Psoas muscle (tissue), 8 donors: ENCODE results near the gene CUX1. TPM values are rescaled to one million over a fixed set of nuclear protein-coding genes. Genes with fewer than 3 reads are reported as not detected.

Experiments used
- ATAC-seq, 4 donors: fragments of 200-7000 bp; cut with Tn5 transposase; one replicate each; pipeline ENCODE4 v1.9.1; 2020; ENCODE audit warnings: moderate library complexity in 3 of 4, mild to moderate bottlenecking in 2 of 4
- DNase-seq, 2 donors: peaks; one replicate each; pipeline ENCODE4 v3.0.0-alpha.2; 2020
- H3K27ac ChIP-seq: fragments of 200-600 bp; one replicate; pipeline ENCODE4 v1.8.0; 2022
- H3K27me3 ChIP-seq, 3 donors: fragments of 200-600 bp in 1 of 3; one replicate each; pipeline versions ENCODE4 v1.6.1 to v1.8.0; 2013 to 2022; ENCODE audit warnings: low read length in 2 of 3, mild to moderate bottlenecking in 2 of 3, moderate library complexity in 1 of 3; ENCODE audit not compliant: insufficient read depth in 3 of 3
- H3K36me3 ChIP-seq, 2 donors: fragments of 200-600 bp in 1 of 2; one replicate each; pipeline versions ENCODE4 v1.6.1 to v1.8.0; 2013 to 2022; ENCODE audit warnings: low read depth in 1 of 2, mild to moderate bottlenecking in 1 of 2, moderate library complexity in 1 of 2; ENCODE audit not compliant: insufficient read depth in 1 of 2
- H3K4me1 ChIP-seq: fragments of 200-600 bp; one replicate; pipeline ENCODE4 v1.8.0; 2022
- H3K4me3 ChIP-seq: fragments of 200-600 bp; one replicate; pipeline ENCODE4 v1.8.0; 2022; ENCODE audit warnings: mild to moderate bottlenecking
- H3K9me3 ChIP-seq: fragments of 200-600 bp; one replicate; pipeline ENCODE4 v1.8.0; 2022
- WGBS, 3 donors: extraction: QIAGEN DNeasy Blood & Tissue Kit; methylation state at CpG; one replicate each; pipeline versions ENCODE4 v1.1.6 to v1.1.7; 2013; 5-methylcytosine and 5-hydroxymethylcytosine counted together
- intact Hi-C, 2 donors: fragments of 100-400 bp; cut with DNase I; formaldehyde crosslinking; loops; one replicate each; pipeline versions ENCODE4 v1.11.0 to v1.14.2; 2022
- polyA plus RNA-seq, 3 donors: library from polyadenylated mRNA; stranded (reverse); fragments of 200-250 nt; gene quantifications; one replicate each; pipeline ENCODE4 v1.2.3, GENCODE V29; 2013
- total RNA-seq, 4 donors: library from RNA; stranded (reverse); fragmentation: NEBNext Ultra II Directional in 2 of 4; extraction: Animal tissue kit (Norgen Biotek cat#: 25700) in 2 of 4; gene quantifications; one replicate each; pipeline versions ENCODE4 v1.2.1 to v1.2.4, GENCODE V29; 2021 to 2023
- TF ChIP-seq, protein P1 (sequence below): fragments of 200-600 bp; IDR thresholded peaks from one replicate; pipeline ENCODE4 v1.8.0; 2022; ENCODE audit warnings: antibody characterized with exemption
- donor health status: healthy with polysubstance abuse.
- donor health status: DM: no; HTN: no; CAD: no; lungs with moderate emphysema.
- donor health status: Bipolar disorder and iron deficiency.
- donor health status: healthy.
- donor health status: DM: yes; HTN: yes; CAD: no.
- donor health status: DM: no; HTN: no; CAD: no.
- donor health status: DM: no; HTN: no; CAD: no.
- donor health status: DM: yes; HTN: yes; CAD: no.

Gene CUX1
- total and polyA plus RNA-seq, 7 donors: 12.5 to 95.6 (median 72.4) TPM

DNA sequence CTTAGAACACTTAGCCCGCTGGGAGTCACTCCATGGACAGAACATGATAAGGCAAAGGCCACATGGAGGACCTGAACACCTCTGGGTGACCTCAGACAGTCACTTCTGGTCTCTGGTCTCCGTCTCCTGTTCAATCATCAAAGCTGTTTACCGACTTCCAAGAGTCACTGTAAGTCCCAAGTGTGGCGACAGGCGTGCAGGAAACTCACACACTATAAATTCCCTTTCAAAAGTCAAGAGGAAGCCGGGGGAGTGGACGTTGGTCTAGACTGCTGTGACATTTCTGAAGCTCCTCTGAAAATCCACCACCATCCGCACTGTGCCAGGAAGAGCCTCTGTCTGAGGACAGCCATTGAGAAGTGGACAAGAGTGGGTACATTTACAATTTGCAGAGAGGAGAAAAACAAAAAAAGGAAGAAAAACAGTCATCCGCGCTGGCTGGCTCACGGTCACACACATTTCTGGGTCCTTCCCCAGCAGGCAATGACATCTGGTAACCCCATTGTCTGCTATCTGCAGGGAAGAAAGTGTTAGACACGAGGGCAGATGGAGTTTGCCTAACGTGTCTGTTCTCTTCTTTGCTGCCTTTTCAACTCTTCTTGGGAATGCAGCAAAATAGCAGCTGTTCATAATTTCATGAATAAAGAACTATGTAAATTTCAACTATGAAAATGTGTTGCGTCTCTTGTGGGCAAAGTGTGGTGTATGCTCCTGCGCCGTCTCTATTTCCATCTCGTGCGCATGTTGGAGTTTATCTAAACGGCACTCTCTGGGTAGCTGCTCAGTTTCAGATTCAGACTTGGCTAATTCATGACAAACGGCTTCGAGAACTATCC is 32.9 kb upstream of the CUX1 start:
- peaks cover 7% of the 10 kb centered on the region for H3K4me1 ChIP-seq
- no peak overlapping the region for H3K4me3 ChIP-seq
- H3K9me3 ChIP-seq: no peaks in the 10 kb centered on the region
- ATAC-seq: no peak
- H3K36me3 ChIP-seq: no peaks in the 10 kb centered on the region
- intact Hi-C loops: no loop called here
- H3K27ac ChIP-seq: no peak overlapping the region
- no peak for DNase-seq
- H3K27me3 ChIP-seq: no peaks in the 10 kb centered on the region
- TF ChIP-seq, protein P1, sequence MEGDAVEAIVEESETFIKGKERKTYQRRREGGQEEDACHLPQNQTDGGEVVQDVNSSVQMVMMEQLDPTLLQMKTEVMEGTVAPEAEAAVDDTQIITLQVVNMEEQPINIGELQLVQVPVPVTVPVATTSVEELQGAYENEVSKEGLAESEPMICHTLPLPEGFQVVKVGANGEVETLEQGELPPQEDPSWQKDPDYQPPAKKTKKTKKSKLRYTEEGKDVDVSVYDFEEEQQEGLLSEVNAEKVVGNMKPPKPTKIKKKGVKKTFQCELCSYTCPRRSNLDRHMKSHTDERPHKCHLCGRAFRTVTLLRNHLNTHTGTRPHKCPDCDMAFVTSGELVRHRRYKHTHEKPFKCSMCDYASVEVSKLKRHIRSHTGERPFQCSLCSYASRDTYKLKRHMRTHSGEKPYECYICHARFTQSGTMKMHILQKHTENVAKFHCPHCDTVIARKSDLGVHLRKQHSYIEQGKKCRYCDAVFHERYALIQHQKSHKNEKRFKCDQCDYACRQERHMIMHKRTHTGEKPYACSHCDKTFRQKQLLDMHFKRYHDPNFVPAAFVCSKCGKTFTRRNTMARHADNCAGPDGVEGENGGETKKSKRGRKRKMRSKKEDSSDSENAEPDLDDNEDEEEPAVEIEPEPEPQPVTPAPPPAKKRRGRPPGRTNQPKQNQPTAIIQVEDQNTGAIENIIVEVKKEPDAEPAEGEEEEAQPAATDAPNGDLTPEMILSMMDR: no peak
- WGBS, 3 donors: 22 to 40% (median 31%) methylated on average over 21 of the region's 21 CpGs

DNA sequence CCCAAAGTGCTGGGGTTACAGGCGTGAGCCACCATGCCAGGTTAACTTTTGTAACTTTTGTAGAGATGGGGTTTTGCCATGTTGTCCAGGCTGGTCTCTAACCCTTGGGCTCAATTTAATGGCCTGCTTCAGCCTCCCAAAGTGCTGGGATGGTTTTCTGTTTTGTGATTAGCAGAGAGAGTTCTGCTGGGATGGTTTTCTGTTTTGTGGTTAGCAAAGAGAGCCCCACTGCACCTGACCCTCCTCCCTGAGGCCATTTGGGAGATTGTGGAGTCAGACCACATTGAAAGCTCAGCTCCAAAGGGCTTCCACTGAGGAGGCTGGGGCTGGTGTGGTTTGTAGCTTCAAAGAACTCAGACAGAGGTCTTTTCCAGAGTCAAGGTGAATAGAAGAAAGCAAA is 29.6 kb upstream of the CUX1 start:
- H3K4me3 ChIP-seq: no peak overlapping the region
- H3K9me3 ChIP-seq: no peaks in the 10 kb centered on the region
- ATAC-seq (no peak), DNase-seq (no peak)
- WGBS, 3 donors: 96 to 100% (median 100%) methylated on average over 1 of the region's 1 CpG
- TF ChIP-seq, protein P1: no peak
- H3K27me3 ChIP-seq: no peaks in the 10 kb centered on the region
- no peak overlapping the region for H3K27ac ChIP-seq
- intact Hi-C loops: no loop called here
- peaks cover 7% of the 10 kb centered on the region for H3K4me1 ChIP-seq
- no peaks in the 10 kb centered on the region for H3K36me3 ChIP-seq

DNA sequence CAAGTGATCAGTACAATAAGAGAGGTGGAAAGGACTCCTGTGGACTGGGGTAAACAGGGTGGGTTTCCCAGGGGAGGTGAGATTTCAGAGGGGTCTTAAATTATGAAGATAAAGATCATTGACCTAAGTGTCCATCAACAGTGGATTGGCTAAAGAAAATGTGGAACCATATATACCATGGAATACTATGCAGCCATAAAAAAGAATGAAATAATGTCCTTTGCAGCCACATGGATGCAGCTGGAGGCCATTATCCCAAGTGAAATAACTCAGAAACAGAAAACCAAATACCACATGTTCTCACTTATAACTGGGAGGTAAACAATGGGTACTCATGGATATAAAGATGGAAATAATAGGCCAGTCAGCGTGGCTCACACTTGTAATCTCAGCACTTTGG is 28.9 kb upstream of the CUX1 start:
- TF ChIP-seq, protein P1: no peak
- H3K9me3 ChIP-seq: no peaks in the 10 kb centered on the region
- H3K27ac ChIP-seq: no peak overlapping the region
- DNase-seq (no peak), ATAC-seq (no peak)
- peaks cover 7% of the 10 kb centered on the region for H3K4me1 ChIP-seq
- intact Hi-C loops: no loop called here
- WGBS, 3 donors: 68 to 100% (median 73%) methylated on average over 1 of the region's 1 CpG
- H3K36me3 ChIP-seq: no peaks in the 10 kb centered on the region
- H3K4me3 ChIP-seq: no peak overlapping the region
- no peaks in the 10 kb centered on the region for H3K27me3 ChIP-seq

DNA sequence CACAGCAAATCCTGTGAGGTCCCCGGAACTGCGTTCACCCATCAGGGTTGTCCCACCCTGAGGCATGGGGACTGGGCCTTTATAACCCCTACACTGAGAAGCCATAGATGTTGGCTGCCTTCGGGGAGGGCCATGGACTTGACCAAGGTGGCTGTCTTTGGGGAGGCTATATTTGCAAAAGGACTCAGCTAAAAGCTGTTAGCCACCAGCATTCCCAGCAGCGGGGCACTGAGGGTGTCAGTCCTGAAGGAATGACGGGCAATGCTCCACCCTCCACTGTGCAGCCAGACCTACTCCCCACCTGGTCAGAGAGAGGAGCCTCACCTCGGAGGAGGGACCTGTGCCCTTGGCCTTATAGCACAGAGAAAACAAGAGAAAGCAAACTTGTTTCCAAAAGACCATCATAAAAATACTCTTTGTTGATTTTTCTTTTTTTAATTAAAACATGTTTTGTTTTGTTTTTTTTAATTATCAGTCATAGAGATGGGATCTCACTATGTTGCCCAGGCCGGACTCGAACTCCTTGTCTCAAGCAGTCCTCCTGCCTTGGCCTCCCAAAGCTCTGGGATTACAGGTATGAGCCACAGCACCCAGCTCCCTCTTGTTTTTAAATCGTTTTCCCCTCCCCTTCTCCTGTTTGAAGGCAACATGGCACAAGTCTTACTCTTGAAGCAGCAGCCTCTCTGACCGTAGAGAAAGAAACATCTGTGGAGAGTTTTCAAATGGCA is 26.7 kb upstream of the CUX1 start:
- Histone ChIP-seq H3K4me1 (no peaks in the 10 kb centered on the region), H3K27ac (no peak overlapping the region), H3K36me3 (no peaks in the 10 kb centered on the region), H3K4me3 (no peak overlapping the region), H3K27me3 (no peaks in the 10 kb centered on the region), H3K9me3 (no peaks in the 10 kb centered on the region)
- WGBS, 3 donors: 82 to 86% (median 85%) methylated on average over 10 of the region's 10 CpGs
- DNase-seq: no peak
- TF ChIP-seq, protein P1: no peak
- no peak for ATAC-seq
- intact Hi-C loops: no loop called here
